ENCODE results near the gene DYNC1H1.
"Not testable (repeated sequence)": the region's sequence is repeated elsewhere in the genome, so short reads cannot be mapped to it uniquely, and the experiment has no call there.

Gene DYNC1H1

GRCh38 chr14:101965770-101966722 is 1.7 kb downstream of the DYNC1H1 start:
- no peak for DNase-seq

- no peak for DNase-seq
Observed at GRCh38 chr14:101966742-101967141, 2.4 kb downstream of the DYNC1H1 start.

GRCh38 chr14:101968186-101968585 is 3.8 kb downstream of the DYNC1H1 start:
- DNase-seq, result no peak

- no peak for DNase-seq
Observed at GRCh38 chr14:101969481-101969880, 5.1 kb downstream of the DYNC1H1 start.

GRCh38 chr14:101970830-101971400 is 6.5 kb downstream of the DYNC1H1 start:
- no peak for DNase-seq

- not testable (repeated sequence) for DNase-seq
Observed at GRCh38 chr14:101971458-101971857, 7.1 kb downstream of the DYNC1H1 start.

- no peak for DNase-seq
Observed at GRCh38 chr14:101972126-101972866, 7.9 kb downstream of the DYNC1H1 start.

GRCh38 chr14:101973356-101973755 is 9.0 kb downstream of the DYNC1H1 start:
- no peak for DNase-seq

GRCh38 chr14:101975231-101975630 is 10.9 kb downstream of the DYNC1H1 start:
- no peak for DNase-seq

GRCh38 chr14:101977311-101978071 is 13.1 kb downstream of the DYNC1H1 start:
- DNase-seq, result no peak

- no peak for DNase-seq
Observed at GRCh38 chr14:101979666-101980065, 15.3 kb downstream of the DYNC1H1 start.

GRCh38 chr14:101980251-101980650 is 15.9 kb downstream of the DYNC1H1 start:
- no peak for DNase-seq

- no peak for DNase-seq
Observed at GRCh38 chr14:101980700-101981099, 16.3 kb downstream of the DYNC1H1 start.

GRCh38 chr14:101982621-101983020 is 18.2 kb downstream of the DYNC1H1 start:
- DNase-seq, result no peak

GRCh38 chr14:101984831-101985230 is 20.5 kb downstream of the DYNC1H1 start:
- not testable (repeated sequence) for DNase-seq

- no peak for DNase-seq
Observed at GRCh38 chr14:101985957-101986356, 21.6 kb downstream of the DYNC1H1 start.

- no peak for DNase-seq
Observed at GRCh38 chr14:101986953-101987352, 22.6 kb downstream of the DYNC1H1 start.

GRCh38 chr14:101988377-101988776 is 24.0 kb downstream of the DYNC1H1 start:
- no peak for DNase-seq

- no peak for DNase-seq
Observed at GRCh38 chr14:101991352-101991751, 27.0 kb downstream of the DYNC1H1 start.

- no peak for DNase-seq
Observed at GRCh38 chr14:101992708-101993107, 28.3 kb downstream of the DYNC1H1 start.

GRCh38 chr14:101997429-101998336 is 33.3 kb downstream of the DYNC1H1 start:
- no peak for DNase-seq

GRCh38 chr14:102000902-102001301 is 36.5 kb downstream of the DYNC1H1 start:
- DNase-seq, result no peak
